Muscle of leg (tissue), 11 donors: ENCODE results near the gene MFNG. TPM values are rescaled to one million over a fixed set of nuclear protein-coding genes. Genes with fewer than 3 reads are reported as not detected.

ENCODE experiments used
- DNase-seq: peaks from one replicate; pipeline ENCODE4 v3.0.0; 2013
- H3K27ac ChIP-seq: one replicate; pipeline ENCODE4 v1.5.1; 2013; ENCODE audit warnings: mild to moderate bottlenecking, low read length, control low read depth
- H3K27me3 ChIP-seq: one replicate; pipeline ENCODE4 v1.6.1; 2013; ENCODE audit warnings: low read length; ENCODE audit not compliant: control insufficient read depth, insufficient read depth
- H3K36me3 ChIP-seq: one replicate; pipeline ENCODE4 v1.6.1; 2013; ENCODE audit warnings: low read length; ENCODE audit not compliant: control insufficient read depth, insufficient read depth
- H3K4me1 ChIP-seq: one replicate; pipeline ENCODE4 v1.6.1; 2013; ENCODE audit warnings: low read length; ENCODE audit not compliant: control insufficient read depth, insufficient read depth
- H3K4me3 ChIP-seq: one replicate; pipeline ENCODE4 v1.5.1; 2013; ENCODE audit warnings: low read length, control low read depth
- H3K9me3 ChIP-seq: replicated peaks from 2 replicates; pipeline ENCODE4 v1.6.1; 2013; ENCODE audit warnings: low read depth, low read length; ENCODE audit not compliant: control insufficient read depth
- WGBS: methylation state at CpG from one replicate; pipeline ENCODE4 v1.1.5; 2013; ENCODE audit warnings: missing lambda C conversion rate; ENCODE audit not compliant: insufficient coverage; 5-methylcytosine and 5-hydroxymethylcytosine counted together
- polyA plus RNA-seq, 8 donors: library from polyadenylated mRNA; unstranded; fragments of 120-200 nt; gene quantifications; one replicate each; pipeline versions ENCODE4 v1.2.1 to v1.2.3, GENCODE V29; 2013; ENCODE audit warnings: inconsistent platforms in 1 of 8, low replicate concordance in 1 of 8; ENCODE audit not compliant: insufficient read length in 8 of 8, insufficient read depth in 1 of 8
- total RNA-seq: library from RNA; stranded (reverse); fragments of 120-200 nt; gene quantifications from one replicate; pipeline ENCODE4 v1.2.4, GENCODE V29; 2013

Gene MFNG
- total and polyA plus RNA-seq, 9 donors = 5.0 to 10.0 (median 6.2) TPM

DNA sequence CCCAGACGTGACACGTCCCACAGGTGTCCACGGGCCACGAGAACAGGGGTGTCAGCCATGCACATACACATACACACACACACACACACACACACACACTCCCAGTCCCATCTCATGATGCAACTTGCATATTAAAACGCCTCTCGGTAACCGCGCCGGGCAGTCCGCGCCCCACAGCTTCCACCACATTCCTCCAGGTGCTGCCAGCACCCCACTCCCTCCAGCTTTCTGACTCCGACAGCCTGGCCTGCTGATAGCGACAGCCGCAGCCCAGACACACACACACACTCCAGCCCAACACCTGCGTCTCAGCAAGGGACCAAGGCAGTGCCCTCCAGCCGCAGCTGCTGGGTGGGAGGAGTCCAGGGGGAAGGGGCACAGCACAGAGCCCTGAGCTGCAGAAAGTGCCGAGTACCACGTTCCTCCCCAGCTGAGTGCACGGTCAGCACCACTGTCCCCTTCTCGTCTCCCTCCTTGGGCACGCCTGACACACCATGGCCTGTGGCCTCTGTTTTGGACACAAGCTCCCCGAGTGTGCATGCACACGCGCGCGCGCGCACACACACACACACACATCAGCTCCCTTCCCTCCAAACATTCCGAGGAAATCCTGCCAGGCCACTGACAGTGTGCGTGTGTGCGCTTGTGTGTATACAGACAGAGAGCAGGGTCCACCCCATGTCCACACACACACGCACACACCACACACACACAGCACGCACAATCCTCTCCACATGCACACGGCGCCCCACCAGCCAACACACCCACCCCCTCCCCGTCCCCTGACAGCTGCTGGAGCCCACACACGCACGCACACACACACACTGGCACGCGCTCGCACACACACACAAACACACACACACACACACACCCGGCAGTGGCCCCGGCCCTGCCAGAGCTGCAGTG is 60.1 kb downstream of the MFNG start:
- Histone ChIP-seq H3K9me3 (no peaks in the 10 kb centered on the region), H3K27ac (no peak overlapping the region), H3K36me3 (no peaks in the 10 kb centered on the region), H3K27me3 (peaks cover 89% of the 10 kb centered on the region), H3K4me1 (peaks cover 29% of the 10 kb centered on the region), H3K4me3 (no peak overlapping the region)
- WGBS = 18% methylated on average over 24 of the region's 43 CpGs
- DNase-seq = peak; percentile 54

GRCh38 chr22:37425369-37425768 is 60.8 kb downstream of the MFNG start:
- Histone ChIP-seq H3K27ac (no peak overlapping the region), H3K9me3 (no peaks in the 10 kb centered on the region), H3K4me3 (no peak overlapping the region), H3K4me1 (peaks cover 36% of the 10 kb centered on the region), H3K36me3 (no peaks in the 10 kb centered on the region), H3K27me3 (peaks cover 92% of the 10 kb centered on the region)
- WGBS = 79% methylated on average over 11 of the region's 11 CpGs
- DNase-seq = no peak

- no peaks in the 10 kb centered on the region for H3K36me3 ChIP-seq
- no peak overlapping the region for H3K27ac ChIP-seq
- H3K27me3 ChIP-seq = peaks cover 88% of the 10 kb centered on the region
- H3K4me1 ChIP-seq = peaks cover 46% of the 10 kb centered on the region
- H3K4me3 ChIP-seq = no peak overlapping the region
- 78% methylated on average over 2 of the region's 8 CpGs for WGBS
- no peaks in the 10 kb centered on the region for H3K9me3 ChIP-seq
- no peak for DNase-seq
These were observed 62.9 kb downstream of the MFNG start for GRCh38 chr22:37423283-37423682.

GRCh38 chr22:37421468-37421877 is 64.7 kb downstream of the MFNG start:
- H3K9me3 ChIP-seq = no peaks in the 10 kb centered on the region
- WGBS = 63% methylated on average over 8 of the region's 9 CpGs
- DNase-seq = no peak
- H3K27me3 ChIP-seq = peaks cover 88% of the 10 kb centered on the region
- no peak overlapping the region for H3K27ac ChIP-seq
- no peak overlapping the region for H3K4me3 ChIP-seq
- H3K4me1 ChIP-seq = peaks cover 37% of the 10 kb centered on the region
- no peaks in the 10 kb centered on the region for H3K36me3 ChIP-seq

- peaks cover 31% of the 10 kb centered on the region for H3K4me1 ChIP-seq
- no peaks in the 10 kb centered on the region for H3K36me3 ChIP-seq
- no peaks in the 10 kb centered on the region for H3K9me3 ChIP-seq
- DNase-seq = peak; percentile 67
- H3K27me3 ChIP-seq = peaks cover 88% of the 10 kb centered on the region
- WGBS = 22% methylated on average over 18 of the region's 18 CpGs
- H3K27ac ChIP-seq = no peak overlapping the region
- H3K4me3 ChIP-seq = peak overlapping the region; percentile 22
These were observed 65.3 kb downstream of the MFNG start for GRCh38 chr22:37420686-37421467.

- Histone ChIP-seq H3K4me3 (peak overlapping the region; percentile 22), H3K4me1 (peaks cover 25% of the 10 kb centered on the region), H3K27me3 (peaks cover 86% of the 10 kb centered on the region), H3K27ac (no peak overlapping the region), H3K9me3 (no peaks in the 10 kb centered on the region), H3K36me3 (no peaks in the 10 kb centered on the region)
- 1% methylated on average over 56 of the region's 70 CpGs for WGBS
- DNase-seq = no peak
These were observed 66.1 kb downstream of the MFNG start for GRCh38 chr22:37419969-37420685.

DNA sequence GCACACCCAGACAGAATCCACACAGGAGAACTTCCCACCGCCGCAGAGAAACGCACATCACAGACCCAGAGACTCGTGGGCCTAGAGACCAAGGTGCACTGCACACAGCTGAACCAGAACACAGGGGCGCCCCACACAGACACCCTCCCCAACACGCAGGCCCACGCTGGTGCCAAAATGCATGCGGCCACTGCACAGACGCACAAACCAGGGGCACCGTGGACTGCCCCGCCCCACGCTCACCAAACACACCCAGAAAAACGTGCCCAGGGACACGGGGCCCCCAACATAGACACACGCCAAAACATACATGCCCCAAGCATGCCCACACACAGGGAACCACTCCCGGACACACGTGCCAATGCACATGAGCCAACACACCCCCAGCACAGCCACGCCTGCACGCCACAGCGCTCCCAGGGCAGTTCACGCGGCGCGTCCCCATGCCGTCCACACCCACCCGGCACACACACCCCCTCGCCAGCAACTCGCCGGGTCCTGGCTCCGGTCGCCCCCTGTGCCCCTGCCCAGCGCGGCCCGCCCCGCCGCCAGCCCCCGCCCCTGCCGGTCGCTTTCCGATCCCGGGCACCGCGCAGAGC is 66.7 kb downstream of the MFNG start:
- Histone ChIP-seq H3K27me3 (peaks cover 84% of the 10 kb centered on the region), H3K9me3 (no peaks in the 10 kb centered on the region), H3K27ac (no peak overlapping the region), H3K4me3 (no peak overlapping the region), H3K4me1 (peaks cover 25% of the 10 kb centered on the region), H3K36me3 (no peaks in the 10 kb centered on the region)
- 19% methylated on average over 43 of the region's 43 CpGs for WGBS
- no peak for DNase-seq

Other genes with a start within 250 kb of the MFNG start
- gene RAC2, start 242.1 kb downstream of the MFNG start, total RNA-seq = 2.4 TPM
- gene RAC2, start 242.1 kb downstream of the MFNG start, polyA plus RNA-seq = 10 to 100 TPM in 1 of 8 donors, 1 to 10 TPM in 7; 6.0 to 11.2 (median 7.1) TPM
- gene CYTH4, start 203.9 kb downstream of the MFNG start, total RNA-seq = 6.5 TPM
- gene CYTH4, start 203.9 kb downstream of the MFNG start, polyA plus RNA-seq = 1 to 10 TPM; 4.6 to 9.6 (median 5.7) TPM
- 0.35 TPM for gene ELFN2, start 58.9 kb downstream of the MFNG start, total RNA-seq
- 1 to 10 TPM in 5 of 8 donors, under 1 TPM in 3; 0.67 to 2.2 (median 1.3) TPM for gene ELFN2, start 58.9 kb downstream of the MFNG start, polyA plus RNA-seq
- gene CARD10, start 33.0 kb upstream of the MFNG start, total RNA-seq = 7.8 TPM
- 10 to 100 TPM; 12.1 to 19.3 (median 14.4) TPM for gene CARD10, start 33.0 kb upstream of the MFNG start, polyA plus RNA-seq
- 14.9 TPM for gene CDC42EP1, start 74.1 kb upstream of the MFNG start, total RNA-seq
- gene CDC42EP1, start 74.1 kb upstream of the MFNG start, polyA plus RNA-seq = 10 to 100 TPM; 40.3 to 53.9 (median 50.5) TPM
- 0.22 TPM for gene LGALS2, start 93.7 kb upstream of the MFNG start, total RNA-seq
- gene LGALS2, start 93.7 kb upstream of the MFNG start, polyA plus RNA-seq = 1 to 10 TPM in 2 of 8 donors, under 1 TPM in 6; 0.33 to 7.7 (median 0.54) TPM
- 29.5 TPM for gene GGA1, start 122.5 kb upstream of the MFNG start, total RNA-seq
- gene GGA1, start 122.5 kb upstream of the MFNG start, polyA plus RNA-seq = 10 to 100 TPM; 27.4 to 46.8 (median 37.6) TPM
- gene SH3BP1, start 153.3 kb upstream of the MFNG start, total RNA-seq = 5.2 TPM
- 10 to 100 TPM in 4 of 8 donors, 1 to 10 TPM in 4; 6.7 to 13.7 (median 9.4) TPM for gene SH3BP1, start 153.3 kb upstream of the MFNG start, polyA plus RNA-seq
- gene PDXP, start 172.3 kb upstream of the MFNG start, total RNA-seq = 10.8 TPM
- 10 to 100 TPM; 12.5 to 17.8 (median 15.4) TPM for gene PDXP, start 172.3 kb upstream of the MFNG start, polyA plus RNA-seq
- gene LGALS1, start 189.3 kb upstream of the MFNG start, total RNA-seq = 2,864 TPM
- gene LGALS1, start 189.3 kb upstream of the MFNG start, polyA plus RNA-seq = 1,000 to 10,000 TPM; 1,526 to 2,219 (median 2,039) TPM
- gene NOL12, start 200.0 kb upstream of the MFNG start, total RNA-seq = 16.2 TPM
- 10 to 100 TPM; 15.8 to 18.5 (median 17.8) TPM for gene NOL12, start 200.0 kb upstream of the MFNG start, polyA plus RNA-seq
- gene TRIOBP, start 210.7 kb upstream of the MFNG start, total RNA-seq = 36.4 TPM
- 10 to 100 TPM; 39.5 to 61.5 (median 53.4) TPM for gene TRIOBP, start 210.7 kb upstream of the MFNG start, polyA plus RNA-seq